H9 (cell line): ENCODE data around the gene MUC2. TPM values are rescaled to one million over a fixed set of nuclear protein-coding genes. Genes with fewer than 3 reads are reported as not detected.

Experiments used
- DNase-seq: peaks from one replicate; pipeline ENCODE4 v3.0.0-alpha.2; 2017
- H2AFZ ChIP-seq: one replicate; pipeline ENCODE4 v1.6.1; 2013; ENCODE audit warnings: mild to moderate bottlenecking, low read length, control low read depth, moderate library complexity
- H2AK5ac ChIP-seq: 2 replicates; pipeline ENCODE4 v1.6.1; 2013; ENCODE audit warnings: low read length, control low read depth, mixed read lengths; ENCODE audit not compliant: insufficient read length
- H2BK120ac ChIP-seq: one replicate; pipeline ENCODE4 v1.6.1; 2013; ENCODE audit warnings: low read depth, mild to moderate bottlenecking, low read length, control low read depth, inconsistent platforms; ENCODE audit not compliant: poor library complexity, severe bottlenecking
- H2BK12ac ChIP-seq: 2 replicates; pipeline ENCODE4 v1.6.1; 2013; ENCODE audit warnings: low read length, control low read depth, mixed read lengths, low read depth; ENCODE audit not compliant: insufficient read length
- H2BK15ac ChIP-seq: 2 replicates; pipeline ENCODE4 v1.6.1; 2013; ENCODE audit warnings: low read depth, low read length, control low read depth
- H2BK20ac ChIP-seq: one replicate; pipeline ENCODE4 v1.6.1; 2013; ENCODE audit warnings: low read depth, mild to moderate bottlenecking, low read length, control low read depth, inconsistent platforms; ENCODE audit not compliant: poor library complexity, severe bottlenecking
- H2BK5ac ChIP-seq: 2 replicates; pipeline ENCODE4 v1.6.1; 2013; ENCODE audit warnings: low read length, control low read depth, mixed read lengths; ENCODE audit not compliant: insufficient read length
- H3K14ac ChIP-seq: 2 replicates; pipeline ENCODE4 v1.6.1; 2013; ENCODE audit warnings: low read length, control low read depth; ENCODE audit not compliant: insufficient read depth
- H3K18ac ChIP-seq: 2 replicates; pipeline ENCODE4 v1.6.1; 2013; ENCODE audit warnings: low read depth, mild to moderate bottlenecking, mixed read lengths, low read length, control low read depth; ENCODE audit not compliant: insufficient read length
- H3K23ac ChIP-seq: 2 replicates; pipeline ENCODE4 v1.6.1; 2013; ENCODE audit warnings: low read length, control low read depth, mixed read lengths, low read depth; ENCODE audit not compliant: insufficient read length
- H3K23me2 ChIP-seq: 2 replicates; pipeline ENCODE4 v1.6.1; 2013; ENCODE audit warnings: low read depth, mild to moderate bottlenecking, mixed read lengths, low read length, control low read depth; ENCODE audit not compliant: insufficient read length, poor library complexity, severe bottlenecking
- H3K27ac ChIP-seq: 2 replicates; pipeline ENCODE4 v1.5.1; 2013; ENCODE audit warnings: low read length, control low read depth, mixed read lengths, low read depth; ENCODE audit not compliant: insufficient read length
- H3K27me3 ChIP-seq: 2 replicates; pipeline ENCODE4 v1.6.1; 2013; ENCODE audit warnings: low read length, control low read depth, inconsistent platforms; ENCODE audit not compliant: insufficient read depth
- H3K4ac ChIP-seq: 2 replicates; pipeline ENCODE4 v1.6.1; 2013; ENCODE audit warnings: low read depth, mild to moderate bottlenecking, control low read depth, inconsistent platforms, low read length, moderate library complexity
- H3K4me1 ChIP-seq: 2 replicates; pipeline ENCODE4 v1.6.1; 2013; ENCODE audit warnings: low read length, control low read depth, inconsistent platforms; ENCODE audit not compliant: insufficient read depth
- H3K4me2 ChIP-seq: 2 replicates; pipeline ENCODE4 v1.6.1; 2013; ENCODE audit warnings: low read length, control low read depth, mixed read lengths; ENCODE audit not compliant: insufficient read length, insufficient read depth
- H3K56ac ChIP-seq: 2 replicates; pipeline ENCODE4 v1.6.1; 2013; ENCODE audit warnings: low read depth, mild to moderate bottlenecking, mixed read lengths, low read length, control low read depth; ENCODE audit not compliant: insufficient read length
- H3K79me1 ChIP-seq: 2 replicates; pipeline ENCODE4 v1.6.1; 2013; ENCODE audit warnings: low read depth, mild to moderate bottlenecking, moderate library complexity, low read length, control low read depth, inconsistent platforms; ENCODE audit not compliant: insufficient read depth, poor library complexity, severe bottlenecking
- H3K79me2 ChIP-seq: 2 replicates; pipeline ENCODE4 v1.6.1; 2013; ENCODE audit warnings: low read length, control low read depth, inconsistent platforms; ENCODE audit not compliant: insufficient read depth
- H3K9ac ChIP-seq: 2 replicates; pipeline ENCODE4 v1.6.1; 2013; ENCODE audit warnings: low read length, control low read depth, mixed read lengths; ENCODE audit not compliant: insufficient read length; ENCODE audit errors: extremely low read depth
- H3K9me3 ChIP-seq: one replicate; pipeline ENCODE4 v1.6.1; 2013; ENCODE audit warnings: low read depth, low read length, inconsistent platforms; ENCODE audit not compliant: control insufficient read depth
- H3T11ph ChIP-seq: one replicate; pipeline ENCODE4 v1.6.1; 2013; ENCODE audit warnings: mild to moderate bottlenecking, low read length, control low read depth, inconsistent platforms
- H4K20me1 ChIP-seq: one replicate; pipeline ENCODE4 v1.6.1; 2013; ENCODE audit not compliant: control insufficient read depth, insufficient read length, insufficient read depth
- H4K5ac ChIP-seq: 2 replicates; pipeline ENCODE4 v1.6.1; 2013; ENCODE audit warnings: low read depth, mild to moderate bottlenecking, mixed read lengths, low read length, control low read depth; ENCODE audit not compliant: insufficient read length
- H4K8ac ChIP-seq: replicated peaks from 2 replicates; pipeline ENCODE4 v1.6.1; 2013; ENCODE audit warnings: low read length, control low read depth, mixed read lengths, low read depth; ENCODE audit not compliant: insufficient read length
- H4K91ac ChIP-seq: 2 replicates; pipeline ENCODE4 v1.6.1; 2013; ENCODE audit warnings: low read depth, mild to moderate bottlenecking, moderate library complexity, mixed read lengths, low read length, control low read depth; ENCODE audit not compliant: insufficient read length
- H3K27ac Mint-ChIP-seq, 3 experiments: 2 replicates in 2 of 3; 3 replicates in 1 of 3; pipeline ENCODE4 v1.8.0; 2020 to 2021; ENCODE audit warnings: mixed read lengths in 3 of 3, mild to moderate bottlenecking in 1 of 3, moderate library complexity in 1 of 3
- H3K27me3 Mint-ChIP-seq: 2 replicates; pipeline ENCODE4 v1.8.0; 2021; ENCODE audit warnings: low read depth, mild to moderate bottlenecking, moderate library complexity, mixed read lengths
- H3K36me3 Mint-ChIP-seq, 3 experiments: 2 replicates in 2 of 3; 3 replicates in 1 of 3; pipeline ENCODE4 v1.8.0; 2020 to 2021; ENCODE audit warnings: low read depth in 3 of 3, mixed read lengths in 3 of 3; ENCODE audit not compliant: insufficient read depth in 1 of 3
- H3K4me1 Mint-ChIP-seq, 2 experiments: 2 replicates each; pipeline ENCODE4 v1.8.0; 2020; ENCODE audit warnings: mixed read lengths in 2 of 2
- H3K4me3 Mint-ChIP-seq, 2 experiments: 2 replicates in 1 of 2; 3 replicates in 1 of 2; pipeline ENCODE4 v1.8.0; 2020 to 2021; ENCODE audit warnings: mild to moderate bottlenecking in 2 of 2, mixed read lengths in 2 of 2, moderate library complexity in 1 of 2
- H3K9me3 Mint-ChIP-seq, 2 experiments: 2 replicates in 1 of 2; 3 replicates in 1 of 2; pipeline ENCODE4 v1.8.0; 2020; ENCODE audit warnings: mild to moderate bottlenecking in 2 of 2, mixed read lengths in 2 of 2, moderate library complexity in 1 of 2
- WGBS: extraction: QIAGEN DNeasy Blood & Tissue Kit; methylation state at CpG from one replicate; pipeline ENCODE4 v1.1.7; 2013; ENCODE audit warnings: missing lambda C conversion rate, low lambda C conversion rate, mixed read lengths; ENCODE audit not compliant: insufficient read length; ENCODE audit errors: extremely low coverage; 5-methylcytosine and 5-hydroxymethylcytosine counted together
- total RNA-seq: library from RNA; stranded (reverse); gene quantifications from 2 replicates; pipeline ENCODE4 v1.2.1, GENCODE V29; 2021
- TF ChIP-seq, protein P1 (sequence below): fragments of 200-600 bp; sonication (generic); conservative IDR thresholded peaks from 3 replicates; pipeline ENCODE4 v1.8.0; 2021; ENCODE audit warnings: antibody characterized with exemption, mild to moderate bottlenecking

The MUC2 gene
- total RNA-seq, 1 experiment from 2014 or later: not detected

DNA sequence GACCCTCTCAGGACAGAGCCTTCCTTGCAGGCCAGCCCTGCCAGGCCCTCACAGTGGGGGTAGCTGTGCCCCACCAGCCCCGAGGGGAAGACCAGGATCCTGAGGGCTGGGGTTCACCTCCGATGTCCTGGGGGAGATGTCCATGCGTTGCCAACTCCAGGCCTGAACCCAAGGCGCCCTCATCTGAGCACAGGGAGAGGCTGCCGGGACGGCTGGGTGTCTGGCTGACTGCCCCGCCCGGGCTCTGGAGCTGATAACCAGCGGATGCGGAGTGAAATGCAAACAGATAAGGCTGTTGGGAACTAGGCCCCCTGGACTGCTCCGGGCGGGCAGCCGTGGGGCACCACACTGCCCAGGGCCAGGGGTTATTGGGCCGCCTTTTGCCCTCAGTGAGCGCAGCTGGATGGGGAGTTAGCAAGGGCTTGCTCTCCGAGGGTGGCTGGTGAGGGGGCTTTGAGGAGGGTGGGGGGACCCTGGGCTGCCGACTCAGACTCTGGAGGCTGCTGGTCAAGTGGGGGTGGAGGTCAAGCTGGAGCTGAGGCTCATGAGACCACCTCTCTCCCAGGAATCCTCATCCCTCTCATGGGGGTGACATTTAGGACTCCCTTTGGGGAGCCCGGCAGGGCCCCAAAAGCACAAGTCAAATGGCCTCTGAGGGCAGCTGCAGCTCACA lies 32.6 kb upstream of the MUC2 start:
- no CpG with 5 or more reads among the region's 18 CpGs for WGBS
- no peak overlapping the region for H3K27ac Mint-ChIP-seq

More for the DNA sequence above, 32.6 kb upstream of the MUC2 start:
- Histone ChIP-seq H2BK15ac (no peak overlapping the region), H4K8ac (no peak overlapping the region), H3K79me2 (no peaks in the 10 kb centered on the region), H3K79me1 (no peaks in the 10 kb centered on the region), H3K18ac (no peak overlapping the region), H2BK20ac (no peak overlapping the region), H3K4ac (no peak overlapping the region), H2AFZ (no peak overlapping the region), H2BK120ac (no peak overlapping the region), H3K4me2 (no peak overlapping the region), H3K56ac (no peak overlapping the region), H2BK5ac (no peak overlapping the region), H2AK5ac (no peak overlapping the region), H2BK12ac (no peak overlapping the region), H3K23ac (no peak overlapping the region), H3K9me3 (no peaks in the 10 kb centered on the region), H3K27ac (no peak overlapping the region), H4K91ac (no peak overlapping the region), H3K14ac (no peak overlapping the region), H3T11ph (no peak overlapping the region), H4K5ac (no peak overlapping the region), H3K27me3 (no peaks in the 10 kb centered on the region), H4K20me1 (no peaks in the 10 kb centered on the region), H3K23me2 (no peaks in the 10 kb centered on the region), H3K9ac (no peak overlapping the region), H3K4me1 (no peaks in the 10 kb centered on the region)
- Mint-ChIP-seq H3K4me1 (no peaks in the 10 kb centered on the region), H3K4me3 (no peak overlapping the region), H3K36me3 (no peaks in the 10 kb centered on the region; a peak in 1 of 7 replicates), H3K9me3 (no peaks in the 10 kb centered on the region; a peak in 1 of 5 replicates), H3K27me3 (peaks cover 9% of the 10 kb centered on the region)
- DNase-seq: no peak
- TF ChIP-seq, protein P1, sequence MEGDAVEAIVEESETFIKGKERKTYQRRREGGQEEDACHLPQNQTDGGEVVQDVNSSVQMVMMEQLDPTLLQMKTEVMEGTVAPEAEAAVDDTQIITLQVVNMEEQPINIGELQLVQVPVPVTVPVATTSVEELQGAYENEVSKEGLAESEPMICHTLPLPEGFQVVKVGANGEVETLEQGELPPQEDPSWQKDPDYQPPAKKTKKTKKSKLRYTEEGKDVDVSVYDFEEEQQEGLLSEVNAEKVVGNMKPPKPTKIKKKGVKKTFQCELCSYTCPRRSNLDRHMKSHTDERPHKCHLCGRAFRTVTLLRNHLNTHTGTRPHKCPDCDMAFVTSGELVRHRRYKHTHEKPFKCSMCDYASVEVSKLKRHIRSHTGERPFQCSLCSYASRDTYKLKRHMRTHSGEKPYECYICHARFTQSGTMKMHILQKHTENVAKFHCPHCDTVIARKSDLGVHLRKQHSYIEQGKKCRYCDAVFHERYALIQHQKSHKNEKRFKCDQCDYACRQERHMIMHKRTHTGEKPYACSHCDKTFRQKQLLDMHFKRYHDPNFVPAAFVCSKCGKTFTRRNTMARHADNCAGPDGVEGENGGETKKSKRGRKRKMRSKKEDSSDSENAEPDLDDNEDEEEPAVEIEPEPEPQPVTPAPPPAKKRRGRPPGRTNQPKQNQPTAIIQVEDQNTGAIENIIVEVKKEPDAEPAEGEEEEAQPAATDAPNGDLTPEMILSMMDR: no peak
